GM12878 (cell line): ENCODE data around the gene KRT6C. TPM values are rescaled to one million over a fixed set of nuclear protein-coding genes. Genes with fewer than 3 reads are reported as not detected.

Experiments used
- ATAC-seq: fragments of 200-7000 bp; cut with Tn5 transposase; 3 replicates; pipeline ENCODE4 v1.9.1; 2020; ENCODE audit warnings: mild to moderate bottlenecking, moderate library complexity
- BruUV-seq: library from RNA; stranded (reverse); fragments of 400-500 nt; replicated peaks from 2 replicates; lab custom pipeline; 2021; lab: Mats Ljungman, UMichigan
- CTCF ChIA-PET: fragments of 300-600 bp; sonication (Branson Sonifier 250); formaldehyde crosslinking; extraction: SDS; loops from one replicate; lab custom pipeline; 2021; ENCODE audit warnings: inconsistent platforms; lab: Yijun Ruan, JAX
- POLR2A ChIA-PET: fragments of 350-600 bp; formaldehyde crosslinking; extraction: SDS; loops from one replicate; lab custom pipeline; 2021; ENCODE audit warnings: inconsistent platforms; lab: Charles Lee
- RAD21 ChIA-PET: fragments of 300-600 bp; sonication (Branson Sonifier 250); formaldehyde crosslinking; loops from one replicate; lab custom pipeline; 2023; ENCODE audit warnings: antibody characterized with exemption; ENCODE audit not compliant: unreplicated experiment; lab: Charles Lee
- SMC1A ChIA-PET: fragments of 300-600 bp; sonication (Branson Sonifier 250); formaldehyde crosslinking; loops from one replicate; lab custom pipeline; 2023; ENCODE audit not compliant: unreplicated experiment, uncharacterized antibody; lab: Charles Lee
- DNase-seq: peaks from one replicate; pipeline ENCODE4 v3.0.0-alpha.2; 2011; ENCODE audit warnings: low read depth, low spot score
- FAIRE-seq: peaks from 3 replicates; lab custom pipeline; 2011; peaks lifted over from hg19 to GRCh38; lab: Jason Lieb, UNC
- H2AFZ ChIP-seq: 2 replicates; pipeline ENCODE4 v1.6.0; 2011; ENCODE audit warnings: low read depth, low read length, control low read depth; ENCODE audit not compliant: control insufficient read depth
- H3K27ac ChIP-seq: 2 replicates; pipeline ENCODE4 v1.5.1; 2011; ENCODE audit warnings: control low read depth; ENCODE audit not compliant: control insufficient read depth, insufficient read depth
- H3K27me3 ChIP-seq, 2 experiments: replicated peaks in 1 of 2; 2 replicates each; pipeline versions ENCODE4 v1.6.0 to v1.6.1; 2011; ENCODE audit warnings: low read length in 1 of 2; ENCODE audit not compliant: control insufficient read depth in 2 of 2, insufficient read depth in 2 of 2
- H3K36me3 ChIP-seq, 2 experiments: 2 replicates each; pipeline ENCODE4 v1.5.1; 2011; ENCODE audit warnings: low read length in 1 of 2; ENCODE audit not compliant: control insufficient read depth in 2 of 2, insufficient read depth in 2 of 2
- H3K4me1 ChIP-seq: 2 replicates; pipeline ENCODE4 v1.6.1; 2011; ENCODE audit warnings: mild to moderate bottlenecking, low read length, moderate library complexity, mixed read lengths; ENCODE audit not compliant: control insufficient read depth, insufficient read depth
- H3K4me2 ChIP-seq: 2 replicates; pipeline ENCODE4 v1.6.0; 2011; ENCODE audit warnings: control low read depth; ENCODE audit not compliant: control insufficient read depth, insufficient read depth
- H3K4me3 ChIP-seq: fragments of 200-600 bp; sonication (generic); 2 replicates; pipeline ENCODE4 v1.5.1; 2016
- H3K79me2 ChIP-seq: 2 replicates; pipeline ENCODE4 v1.6.0; 2011; ENCODE audit warnings: low read length; ENCODE audit not compliant: control insufficient read depth, insufficient read depth
- H3K9ac ChIP-seq: 2 replicates; pipeline ENCODE4 v1.8.0; 2011; ENCODE audit warnings: low read length, control low read depth, mixed read lengths; ENCODE audit not compliant: control insufficient read depth, insufficient read depth
- H3K9me3 ChIP-seq: replicated peaks from 3 replicates; pipeline ENCODE4 v1.5.1; 2011; ENCODE audit warnings: mild to moderate bottlenecking, low read length; ENCODE audit not compliant: control insufficient read depth, insufficient read depth
- H4K20me1 ChIP-seq: 2 replicates; pipeline ENCODE4 v1.6.0; 2011; ENCODE audit not compliant: control insufficient read depth, insufficient read depth
- ASH2L ChIP-seq: fragments of 300-600, 200-600 bp; sonication (generic); IDR thresholded peaks from 2 replicates; pipeline ENCODE4 v1.6.1; 2017; ENCODE audit warnings: low read depth, mild to moderate bottlenecking, borderline replicate concordance
- ATF3 ChIP-seq: IDR thresholded peaks from 2 replicates; pipeline ENCODE4 v1.6.1; 2011; ENCODE audit warnings: low read depth, mild to moderate bottlenecking, low read length, moderate library complexity, borderline replicate concordance; ENCODE audit errors: extremely low read depth
- BMI1 ChIP-seq: fragments of 450-650 bp; IDR thresholded peaks from 2 replicates; pipeline ENCODE4 v1.6.1; 2016; ENCODE audit warnings: mild to moderate bottlenecking, moderate library complexity, borderline replicate concordance
- BRCA1 ChIP-seq: IDR thresholded peaks from 2 replicates; pipeline ENCODE4 v1.6.1; 2011; ENCODE audit warnings: low read depth, low read length, improper control_type of control experiment
- CEBPZ ChIP-seq: fragments of 150-350 bp; IDR thresholded peaks from 2 replicates; pipeline ENCODE4 v1.6.1; 2016; ENCODE audit warnings: low read depth, low read length
- NR2C1 ChIP-seq: fragments of 450-650 bp; IDR thresholded peaks from 2 replicates; pipeline ENCODE4 v1.6.1; 2017; ENCODE audit warnings: antibody characterized with exemption, mild to moderate bottlenecking, moderate library complexity
- NR2F1 ChIP-seq: fragments of 450-650 bp; conservative IDR thresholded peaks from 2 replicates; pipeline ENCODE4 v1.6.1; 2017; ENCODE audit warnings: mild to moderate bottlenecking
- POLR2AphosphoS2 ChIP-seq: IDR thresholded peaks from 2 replicates; pipeline ENCODE4 v1.6.1; 2011; ENCODE audit warnings: low read depth, mild to moderate bottlenecking, low read length, improper control_type of control experiment, moderate library complexity
- RFX5 ChIP-seq: IDR thresholded peaks from 2 replicates; pipeline ENCODE4 v1.6.1; 2011; ENCODE audit warnings: low read depth, low read length, improper control_type of control experiment
- SUPT20H ChIP-seq: IDR thresholded peaks from 2 replicates; pipeline ENCODE4 v1.6.1; 2011; ENCODE audit warnings: low read depth, mild to moderate bottlenecking, low read length, moderate library complexity, borderline replicate concordance; ENCODE audit not compliant: control insufficient read depth
- TARDBP ChIP-seq: IDR thresholded peaks from 2 replicates; pipeline ENCODE4 v1.6.1; 2016; ENCODE audit warnings: borderline replicate concordance
- TCF12 ChIP-seq: IDR thresholded peaks from 2 replicates; pipeline ENCODE4 v1.6.1; 2011; ENCODE audit warnings: low read depth, mild to moderate bottlenecking, low read length
- ZNF384 ChIP-seq: IDR thresholded peaks from 2 replicates; pipeline ENCODE4 v1.6.1; 2012; ENCODE audit warnings: low read depth, mild to moderate bottlenecking, low read length, improper control_type of control experiment, borderline replicate concordance
- WGBS: methylation state at CpG from one replicate; pipeline ENCODE4 v1.1.6; 2016; ENCODE audit warnings: low lambda C conversion rate; ENCODE audit not compliant: insufficient replicate concordance, insufficient coverage; ENCODE audit errors: missing lambda C conversion rate; 5-methylcytosine and 5-hydroxymethylcytosine counted together
- in situ Hi-C: fragments of 300-500 bp; cut with MboI; formaldehyde crosslinking; loops from 9 replicates; pipeline ENCODE4 v1.14.3; 2018; ENCODE audit warnings: mixed read lengths
- intact Hi-C: fragments of 100-400 bp; cut with micrococcal nuclease; formaldehyde crosslinking; loops from one replicate; pipeline ENCODE4 v1.14.2; 2022; ENCODE audit not compliant: unreplicated experiment
- polyA plus RNA-seq, 11 experiments: library from polyadenylated mRNA; depleted of rRNA in 4 of 11; unstranded in 6 of 11; stranded (reverse) in 5 of 11; fragments of >200 nt; fragmentation: Nextera tagmentation in 4 of 11; fragmentation: Illumina TruSeq in 1 of 11; extraction: Ambion mirVana in 4 of 11; extraction: Trizol in 1 of 11; gene quantifications; 1 replicate in 1 of 11; 2 replicates in 10 of 11; pipeline versions ENCODE4 v1.2.1 to v1.2.3, GENCODE V29; 2011 to 2016; ENCODE audit warnings: inconsistent platforms in 2 of 11, missing spikeins in 2 of 11, low read depth in 1 of 11
- total RNA-seq, 4 experiments: library from RNA; depleted of rRNA in 3 of 4; stranded (reverse); fragments of >200 nt in 3 of 4; fragmentation: Illumina TruSeq in 1 of 4; extraction: Trizol in 1 of 4; gene quantifications; 2 replicates each; pipeline versions ENCODE4 v1.2.1 to v1.2.3, GENCODE V29; 2013 to 2021

The KRT6C gene
- total and polyA plus RNA-seq, 10 of the 15 experiments (the other 5 are each of a cell fraction or from before 2014, with no cell fraction given): not detected

GRCh38 chr12:52426034-52426433, 47.6 kb downstream of the KRT6C start (continued):
- no peak for TF ChIP-seq CEBPZ
- TF ChIP-seq POLR2AphosphoS2: no peak
- TF ChIP-seq ATF3: no peak
- no peak for TF ChIP-seq ZNF384
- TF ChIP-seq BMI1: no peak
- no peak for TF ChIP-seq BRCA1

- Histone ChIP-seq H3K36me3 (no peaks in the 10 kb centered on the region), H3K27me3 (peaks cover 2 to 4% of the 10 kb centered on the region in 2 experiments; a peak in 3 of 4 replicates), H3K27ac (no peak overlapping the region), H3K4me2 (no peak overlapping the region), H3K9ac (no peak overlapping the region), H3K79me2 (no peaks in the 10 kb centered on the region), H3K4me1 (no peaks in the 10 kb centered on the region), H2AFZ (no peak overlapping the region), H3K4me3 (no peak overlapping the region), H3K9me3 (no peaks in the 10 kb centered on the region), H4K20me1 (no peaks in the 10 kb centered on the region)
- no peak for FAIRE-seq
- RAD21 ChIA-PET: no interaction called here
- DNase-seq: no peak
- intact Hi-C loops: no loop called here
- SMC1A ChIA-PET: no interaction called here
- in situ Hi-C loops: no loop called here
- BruUV-seq: no TSS peak
- POLR2A ChIA-PET: no interaction called here
- no peak for TF ChIP-seq TCF12
- no peak for TF ChIP-seq RFX5
- TF ChIP-seq TARDBP: no peak
- no peak for TF ChIP-seq ASH2L
- no peak for TF ChIP-seq NR2C1
- no peak for TF ChIP-seq SUPT20H
- no peak for TF ChIP-seq NR2F1
- CTCF ChIA-PET: no interaction called here
- no peak for ATAC-seq
- WGBS: 40% methylated on average over 5 of the region's 5 CpGs
Measured at GRCh38 chr12:52425466-52425865, 48.1 kb downstream of the KRT6C start.
